NCI-H1436 treated with DMSO at 0.1 percent for 48 hours (cell line): ENCODE measurements around the gene PPP6R3.

Experiments used
- DNase-seq: peaks from one replicate; lab custom pipeline; 2025; lab: John Stamatoyannopoulos, UW

PPP6R3 gene

DNA sequence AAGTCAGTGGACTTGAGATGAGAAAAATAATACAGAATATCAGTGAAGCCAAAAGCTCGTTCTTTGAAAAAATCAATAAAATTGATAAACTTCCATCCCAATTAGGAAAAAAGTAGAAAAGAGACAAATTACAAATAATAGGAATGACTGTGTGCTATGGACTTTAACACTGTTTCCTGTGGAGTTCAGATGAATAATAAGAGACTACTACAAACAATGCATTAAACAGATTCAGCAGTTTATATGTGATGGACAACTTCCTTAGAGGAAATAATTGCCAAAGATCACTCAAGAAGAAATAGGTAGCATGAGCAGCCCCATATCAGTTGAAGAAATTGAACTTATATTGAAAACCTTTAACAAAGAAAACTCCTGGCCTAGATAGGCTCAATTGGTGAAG is 99.7 kb downstream of the PPP6R3 start:
- no peak for DNase-seq

DNA sequence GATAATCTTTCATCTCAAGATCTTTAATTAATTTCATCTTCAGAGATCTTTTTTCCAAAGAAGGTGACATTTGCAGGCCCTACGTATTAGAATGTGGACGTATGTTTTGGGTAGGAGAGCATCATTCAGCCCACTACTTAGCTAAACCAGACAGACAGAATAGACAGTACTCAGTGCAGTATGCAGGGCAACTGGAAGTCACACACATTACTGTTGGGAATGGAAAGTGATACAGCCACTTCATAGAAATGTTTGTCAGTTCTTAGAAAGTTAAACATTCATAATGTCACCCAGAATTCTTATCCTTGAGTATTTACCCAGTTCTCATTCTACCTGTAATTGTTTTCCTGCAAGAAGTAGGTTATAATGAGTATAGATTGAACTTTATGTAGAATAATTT is 102.9 kb downstream of the PPP6R3 start:
- no peak for DNase-seq

DNA sequence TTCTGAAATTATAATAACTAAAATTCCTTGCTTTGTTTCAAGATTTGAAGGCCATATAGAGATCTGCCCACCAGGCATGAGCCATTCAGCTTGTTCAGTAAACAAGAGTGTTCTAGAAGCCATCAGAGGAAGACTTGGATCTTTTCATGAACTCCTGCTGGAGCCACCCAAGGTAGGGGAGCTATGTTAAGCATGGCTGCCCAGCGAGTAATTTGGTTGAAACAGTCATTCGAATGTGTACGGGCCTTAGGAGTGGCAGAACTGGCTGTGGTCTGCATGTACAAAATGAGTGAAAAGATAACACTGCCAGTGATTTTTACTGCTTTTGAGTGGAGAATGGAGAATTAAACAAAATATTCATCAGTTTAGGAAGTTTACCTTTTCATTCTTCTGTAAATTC is 103.7 kb downstream of the PPP6R3 start:
- no peak for DNase-seq

DNA sequence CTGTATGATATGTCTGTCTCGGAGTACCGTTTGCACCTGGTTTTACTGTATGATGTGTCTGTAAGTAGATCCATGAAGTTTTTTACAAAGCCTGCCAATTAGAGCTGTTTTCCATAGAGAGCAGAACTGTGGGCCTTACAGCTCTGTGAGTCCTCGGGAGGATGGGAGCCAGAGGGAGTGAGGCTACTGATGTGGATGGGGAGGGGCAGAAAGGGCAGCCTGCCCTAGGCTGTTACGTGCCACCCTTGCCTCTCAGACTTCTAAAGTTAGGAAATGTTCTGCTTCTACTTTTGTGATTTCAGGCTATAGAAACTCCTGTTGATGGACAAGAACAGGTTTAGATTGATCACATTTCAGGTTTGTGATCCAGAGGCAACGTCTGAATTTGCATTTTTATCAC is 105.2 kb downstream of the PPP6R3 start:
- no peak for DNase-seq

DNA sequence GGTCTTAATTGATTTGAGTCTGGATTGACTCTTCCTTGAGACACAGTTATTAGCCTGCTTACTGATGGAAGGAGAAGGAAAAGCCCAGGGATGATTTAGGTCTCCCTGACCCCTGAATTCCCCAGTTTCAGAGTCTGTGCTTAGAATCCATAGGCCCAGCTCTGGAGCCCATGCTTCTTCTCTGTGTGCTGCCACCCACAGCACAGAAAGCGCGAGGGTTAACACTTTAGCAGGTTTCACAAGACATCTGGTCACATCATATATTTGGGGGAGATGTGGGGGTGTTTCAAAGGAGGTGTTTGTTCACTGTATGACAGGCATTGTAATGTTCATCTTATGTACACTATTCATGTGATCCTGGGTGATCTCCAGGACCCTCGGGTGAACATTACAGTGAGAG is 107.0 kb downstream of the PPP6R3 start:
- DNase-seq: no peak

DNA sequence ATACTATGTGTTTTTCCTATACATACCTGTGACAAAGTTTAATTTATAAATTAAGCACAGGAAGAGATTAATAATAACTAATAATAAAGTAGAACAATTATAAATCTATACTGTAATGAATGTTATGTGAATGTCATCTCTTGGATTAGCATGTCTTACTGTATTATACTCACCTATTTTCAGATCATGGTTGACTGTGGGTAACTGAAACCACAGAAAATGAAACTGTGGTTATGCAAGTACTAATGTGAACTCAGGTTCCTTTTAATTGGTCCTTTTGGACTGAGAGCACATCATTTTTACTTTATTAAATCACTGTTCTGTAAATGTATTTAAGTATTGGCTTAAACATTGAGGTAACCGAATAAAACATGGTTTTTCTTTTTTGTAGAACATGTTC is 108.8 kb downstream of the PPP6R3 start:
- no peak for DNase-seq

DNA sequence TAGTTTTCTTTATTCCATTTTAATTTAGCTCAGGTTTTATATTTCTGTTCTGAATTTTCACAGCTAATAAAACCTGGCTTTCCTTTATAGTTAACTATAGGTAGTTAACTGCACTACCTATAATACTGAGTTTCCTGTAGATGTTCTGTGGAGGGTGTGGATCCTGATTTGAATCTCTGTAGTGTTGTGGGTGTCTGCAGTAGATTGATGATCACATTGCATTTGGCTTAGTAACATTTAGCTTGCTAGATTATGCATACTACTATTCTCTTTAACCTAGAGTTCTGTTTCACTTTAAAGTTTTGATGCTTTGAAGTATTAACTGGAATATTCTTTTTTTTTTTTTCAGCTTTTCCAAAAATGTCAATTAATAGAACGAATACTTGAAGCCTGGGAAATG is 110.1 kb downstream of the PPP6R3 start:
- DNase-seq: no peak

DNA sequence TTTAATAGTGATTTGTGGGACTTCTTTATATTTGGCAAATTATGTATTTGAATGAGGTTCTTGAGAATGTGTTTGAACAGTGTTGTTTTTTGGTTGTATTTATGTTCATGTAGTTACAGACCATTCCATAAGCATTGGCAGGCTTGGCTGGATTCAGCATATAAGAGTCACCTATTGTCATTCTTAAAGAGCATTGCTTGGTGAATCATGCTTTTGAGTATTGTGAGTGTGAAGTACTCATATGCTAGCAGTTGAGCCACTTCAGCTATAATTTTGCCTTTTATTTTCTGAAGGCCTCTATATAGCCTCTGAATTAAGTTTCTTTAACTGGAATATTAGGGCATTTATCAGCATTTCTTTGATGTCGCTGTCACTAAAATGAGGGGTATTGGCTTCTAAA is 113.8 kb downstream of the PPP6R3 start:
- DNase-seq: no peak

DNA sequence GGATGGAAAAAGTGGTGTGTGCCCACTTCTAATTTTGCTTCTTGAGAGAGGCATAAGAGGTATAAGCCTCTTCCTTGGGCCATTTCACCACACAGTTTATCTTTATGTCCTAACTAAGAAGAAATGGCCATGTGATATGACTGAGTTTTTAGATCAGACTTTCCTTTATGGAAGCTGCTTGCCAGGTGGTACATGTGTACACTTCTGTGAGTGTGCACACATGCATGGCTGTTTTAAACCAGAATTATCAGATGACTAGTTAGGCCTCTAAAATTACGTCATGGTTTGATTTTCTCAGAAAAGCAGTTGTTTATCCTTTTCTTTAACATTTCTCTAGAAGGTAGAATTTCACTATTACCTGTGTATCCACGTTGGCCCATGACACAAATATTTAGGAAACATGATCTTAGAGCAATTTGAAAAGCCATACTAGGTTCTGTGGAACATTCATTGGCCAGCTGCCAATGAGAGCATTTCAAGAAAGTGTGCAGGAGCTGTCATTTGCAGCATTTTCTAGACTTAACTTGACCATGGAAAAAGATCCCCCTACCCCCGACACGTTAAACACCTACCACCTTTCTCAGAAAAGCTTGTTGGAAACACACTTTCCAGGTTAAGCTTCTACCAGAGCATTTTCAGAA is 114.6 kb downstream of the PPP6R3 start:
- DNase-seq: no peak

DNA sequence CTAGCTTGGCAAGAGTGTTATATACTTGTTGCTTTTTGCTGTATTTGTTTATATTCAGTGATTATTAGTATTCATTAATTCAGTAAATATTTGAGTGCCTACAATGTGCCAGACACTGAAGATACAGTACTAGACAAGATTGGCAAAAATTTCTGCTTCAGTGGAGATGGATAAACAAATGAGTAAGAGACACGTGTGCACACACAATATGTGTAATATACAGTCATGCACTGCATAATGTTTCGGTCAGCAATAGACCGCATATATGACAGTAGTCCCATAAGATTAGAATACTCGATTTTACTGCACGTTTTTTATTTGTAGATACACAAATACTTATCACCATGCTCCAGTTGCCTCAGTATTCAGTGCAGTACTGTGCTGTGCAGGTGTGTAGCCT is 118.9 kb downstream of the PPP6R3 start:
- DNase-seq: no peak

DNA sequence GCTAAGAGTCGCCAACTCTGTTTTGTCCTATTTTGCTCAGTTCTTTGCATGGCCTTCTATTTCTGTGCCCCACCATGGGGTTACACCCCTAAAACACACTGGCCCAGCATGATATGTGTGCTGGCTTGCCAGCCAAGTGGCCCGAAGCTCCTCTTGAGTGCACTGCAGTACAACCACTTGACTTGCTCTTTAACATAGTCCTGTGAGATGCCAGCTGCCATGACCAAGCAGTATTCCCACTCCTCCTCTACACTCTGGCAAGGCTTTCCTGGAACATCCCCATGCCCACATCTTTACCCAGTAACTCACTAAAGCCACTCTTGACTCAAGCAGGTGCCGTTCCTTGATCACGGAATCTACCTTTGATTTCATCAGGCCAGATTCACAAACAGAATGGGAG is 120.9 kb downstream of the PPP6R3 start:
- DNase-seq: no peak

DNA sequence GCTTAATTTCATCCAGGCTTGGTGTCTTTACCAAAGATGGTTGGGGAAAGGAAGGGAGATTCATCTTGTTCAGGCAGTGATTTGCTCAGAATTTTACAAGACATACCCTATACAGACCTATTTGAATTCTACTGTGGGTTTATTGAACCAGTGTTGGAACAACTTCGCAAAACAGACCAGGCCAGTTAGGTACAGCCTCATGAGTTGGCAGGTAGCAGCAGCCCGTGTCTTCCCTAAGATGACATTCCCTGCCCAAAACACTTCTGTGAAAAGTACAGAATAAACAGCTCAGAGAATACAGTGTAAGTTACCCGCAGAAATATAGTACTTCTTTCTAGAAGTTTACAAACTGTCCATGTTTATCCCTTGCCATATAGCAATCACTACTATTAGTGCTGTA is 121.3 kb downstream of the PPP6R3 start:
- no peak for DNase-seq

DNA sequence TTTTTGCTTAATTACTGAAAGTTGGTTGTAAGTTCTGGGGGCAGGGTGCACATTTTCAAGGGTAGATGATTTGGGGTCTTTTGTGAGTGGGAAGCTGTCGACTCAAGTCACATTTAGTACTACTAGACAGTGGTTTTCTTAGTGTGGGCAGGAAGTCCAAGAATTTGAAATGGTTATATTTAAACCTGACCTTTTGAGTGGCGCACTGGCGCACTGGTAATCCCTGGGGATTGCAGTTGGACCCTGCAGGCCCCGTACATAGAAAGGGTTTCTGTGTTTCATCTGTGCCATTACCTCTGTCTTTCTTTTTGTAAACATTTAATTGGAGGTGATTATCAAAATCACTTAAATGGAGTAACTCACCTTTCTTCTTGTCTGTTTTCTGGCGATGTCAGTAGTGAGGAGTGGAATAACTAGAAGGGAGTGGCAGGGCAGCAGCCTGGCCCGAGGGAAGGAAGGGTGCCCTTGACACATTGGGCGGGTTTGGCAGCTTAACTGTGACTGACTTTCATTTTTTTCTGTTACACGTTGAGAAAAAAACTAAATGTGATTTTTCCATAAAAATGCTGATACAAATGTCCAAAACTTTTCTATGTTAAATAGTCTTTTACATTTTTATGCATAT is 122.0 kb downstream of the PPP6R3 start:
- DNase-seq: no peak

DNA sequence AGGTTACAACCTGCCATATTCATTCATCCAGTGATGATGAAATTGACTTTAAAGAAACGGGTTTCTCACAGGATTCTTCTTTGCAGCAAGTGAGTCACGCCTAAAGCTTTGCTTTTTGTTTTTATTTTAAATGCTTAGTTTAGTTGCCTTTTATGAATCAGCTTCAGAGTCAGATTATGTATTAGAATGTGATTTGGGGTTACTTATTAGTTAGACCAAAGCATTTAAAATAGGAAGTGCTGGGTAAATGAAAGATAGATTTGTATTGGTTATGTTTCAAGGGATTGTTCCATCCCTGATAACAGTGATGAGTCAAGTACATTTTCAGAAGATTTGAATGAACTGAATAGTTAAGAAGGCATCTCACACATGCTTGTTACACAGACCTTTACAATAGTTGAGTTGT is 122.5 kb downstream of the PPP6R3 start:
- DNase-seq: no peak

DNA sequence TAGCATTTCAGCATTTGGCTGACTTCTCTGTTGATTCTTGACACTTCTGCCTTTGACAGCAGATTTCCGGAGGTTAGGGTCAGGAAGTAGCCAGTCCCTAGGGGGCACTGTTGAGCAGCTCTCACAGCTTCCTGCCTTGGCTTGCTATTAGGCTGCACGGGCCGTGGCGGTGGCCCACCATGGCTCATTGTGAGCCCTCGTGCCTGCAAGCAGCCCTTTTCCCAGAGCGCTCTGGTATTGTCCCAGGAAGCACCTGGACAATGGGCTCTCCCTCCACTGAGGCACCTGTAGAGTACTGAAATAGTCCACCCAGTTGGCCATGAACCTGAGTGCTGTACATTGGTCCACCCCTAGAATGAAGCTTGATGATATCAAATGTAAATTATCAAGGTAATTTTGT is 123.5 kb downstream of the PPP6R3 start:
- DNase-seq: no peak

DNA sequence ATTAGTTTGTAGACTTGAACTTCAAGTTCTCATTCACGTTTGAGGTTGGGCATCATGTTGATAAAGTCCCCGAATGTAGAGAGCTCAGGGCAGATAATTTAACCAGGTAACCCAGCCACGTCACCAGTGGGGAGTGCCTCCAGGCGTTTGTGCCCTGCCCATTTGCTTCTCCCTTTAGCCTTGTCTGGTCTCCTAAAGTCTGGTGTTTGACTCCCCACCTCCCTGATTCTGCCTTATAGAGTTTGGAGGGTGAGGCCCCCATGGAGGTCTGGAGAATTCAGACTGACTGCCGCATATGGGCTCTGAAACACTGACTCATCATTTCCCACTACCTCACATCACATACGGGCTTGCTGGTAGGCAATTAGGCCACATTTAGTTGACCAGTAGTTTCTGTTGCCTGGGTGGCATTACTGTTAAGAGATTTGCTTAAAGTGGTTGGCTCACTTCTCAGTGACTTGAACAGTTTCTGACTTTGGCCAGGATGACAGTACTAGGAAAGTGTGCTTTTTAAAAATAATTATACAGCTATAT is 124.5 kb downstream of the PPP6R3 start:
- no peak for DNase-seq

DNA sequence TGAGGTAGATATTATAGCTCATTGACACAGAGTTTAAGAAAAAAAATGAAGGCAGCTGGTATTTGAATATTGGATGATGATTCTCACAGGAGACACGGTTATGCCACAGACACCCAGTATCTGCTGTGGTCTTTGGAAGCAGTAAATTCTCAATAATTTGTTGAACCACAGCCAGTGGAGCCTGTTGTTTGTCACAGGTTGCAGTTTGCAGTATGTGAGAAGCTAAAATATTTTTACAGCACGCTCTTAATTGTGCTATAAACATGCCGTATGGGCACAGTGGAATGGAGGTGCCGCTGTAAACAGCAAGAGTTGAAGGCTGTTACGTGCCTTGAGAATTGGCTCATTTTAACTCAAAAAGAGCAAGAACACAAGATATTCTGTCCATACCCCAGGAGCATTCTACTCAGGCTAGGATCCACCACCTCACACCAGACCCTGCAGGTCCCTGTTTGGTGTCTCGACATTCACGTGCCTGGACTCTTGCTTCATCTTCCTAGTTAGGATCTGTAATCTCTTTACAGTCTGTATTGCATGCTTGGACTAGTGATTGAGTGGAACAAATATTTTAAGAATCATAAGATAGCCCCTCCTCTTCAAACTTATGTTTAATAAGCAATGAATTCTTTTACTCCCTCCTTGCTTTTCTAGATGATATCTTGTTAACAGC is 129.1 kb downstream of the PPP6R3 start:
- no peak for DNase-seq

DNA sequence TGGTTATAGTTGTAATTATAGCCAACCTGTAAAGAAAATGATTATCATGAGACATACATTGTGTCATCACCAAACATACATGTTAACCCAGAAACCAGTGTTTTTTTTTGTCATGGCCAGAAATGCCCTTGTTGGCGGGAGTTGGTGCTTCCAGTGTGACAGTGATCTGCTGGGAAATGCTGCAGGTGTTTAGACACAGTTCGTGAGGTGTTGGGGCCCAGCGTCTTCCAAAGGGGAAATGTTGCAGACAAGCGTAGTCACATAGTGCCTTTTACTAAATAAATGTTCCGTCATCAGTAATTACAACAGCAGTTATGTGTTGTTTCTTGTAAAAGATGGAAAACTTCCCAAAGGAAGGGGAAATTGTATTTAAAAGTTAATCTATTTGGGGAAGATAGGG is 131.2 kb downstream of the PPP6R3 start:
- no peak for DNase-seq

DNA sequence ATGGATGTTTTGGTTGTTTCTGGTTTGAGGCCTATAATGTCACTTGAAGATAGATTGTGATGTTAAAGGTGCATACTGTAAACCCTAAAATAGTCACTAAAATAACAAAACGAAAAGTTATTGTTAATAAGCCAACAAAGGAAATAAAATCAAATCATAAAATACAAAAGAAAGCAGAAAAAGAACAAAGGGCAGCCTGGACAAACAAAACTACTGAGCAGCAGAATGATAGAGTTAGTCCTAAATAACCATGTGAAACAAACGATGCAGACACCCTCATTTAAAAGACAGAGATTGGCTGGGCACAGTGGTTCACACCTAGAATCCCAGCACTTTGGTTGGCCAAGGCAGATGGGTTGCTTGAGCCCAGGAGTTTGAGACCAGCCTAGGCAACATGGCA is 132.9 kb downstream of the PPP6R3 start:
- DNase-seq: no peak

DNA sequence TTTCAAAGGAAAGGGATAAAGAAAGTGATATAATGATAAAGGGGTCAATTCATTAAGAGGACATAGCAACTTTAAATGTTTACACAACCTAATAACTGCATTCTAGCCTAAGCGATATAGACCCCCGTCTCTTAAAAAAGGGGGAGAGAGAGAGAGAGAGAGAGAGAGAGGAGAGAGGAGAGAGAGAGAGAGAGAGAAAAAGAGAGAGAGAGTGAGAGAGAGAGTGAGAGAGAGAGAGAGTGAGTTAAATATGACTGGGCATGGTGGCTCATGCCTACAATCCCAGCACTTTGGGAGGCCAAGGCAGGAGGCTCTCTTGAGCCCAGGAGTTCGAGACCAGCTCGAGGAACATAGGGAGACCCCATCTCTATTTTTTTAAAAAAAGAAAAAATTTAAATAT is 133.6 kb downstream of the PPP6R3 start:
- no peak for DNase-seq

DNA sequence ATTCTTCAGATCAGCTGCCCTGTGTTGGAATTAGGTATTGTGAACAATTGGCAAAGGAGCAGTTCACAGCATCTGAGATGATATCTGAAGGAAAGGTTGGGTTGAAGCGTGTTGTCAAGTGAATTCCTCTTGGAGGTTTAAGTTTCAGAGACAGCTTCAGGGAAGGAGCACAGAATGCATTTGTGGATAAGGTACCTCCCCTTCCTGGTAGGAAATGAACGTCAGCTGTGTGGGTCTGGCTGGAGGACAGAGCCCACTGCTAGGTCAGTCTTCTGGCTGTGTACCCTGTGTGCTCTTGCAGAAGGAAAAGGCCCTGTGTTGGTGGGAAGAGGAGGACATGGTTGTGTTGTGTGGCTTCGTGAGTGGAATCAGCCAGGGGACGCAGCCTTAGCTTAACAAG is 135.7 kb downstream of the PPP6R3 start:
- DNase-seq: no peak

DNA sequence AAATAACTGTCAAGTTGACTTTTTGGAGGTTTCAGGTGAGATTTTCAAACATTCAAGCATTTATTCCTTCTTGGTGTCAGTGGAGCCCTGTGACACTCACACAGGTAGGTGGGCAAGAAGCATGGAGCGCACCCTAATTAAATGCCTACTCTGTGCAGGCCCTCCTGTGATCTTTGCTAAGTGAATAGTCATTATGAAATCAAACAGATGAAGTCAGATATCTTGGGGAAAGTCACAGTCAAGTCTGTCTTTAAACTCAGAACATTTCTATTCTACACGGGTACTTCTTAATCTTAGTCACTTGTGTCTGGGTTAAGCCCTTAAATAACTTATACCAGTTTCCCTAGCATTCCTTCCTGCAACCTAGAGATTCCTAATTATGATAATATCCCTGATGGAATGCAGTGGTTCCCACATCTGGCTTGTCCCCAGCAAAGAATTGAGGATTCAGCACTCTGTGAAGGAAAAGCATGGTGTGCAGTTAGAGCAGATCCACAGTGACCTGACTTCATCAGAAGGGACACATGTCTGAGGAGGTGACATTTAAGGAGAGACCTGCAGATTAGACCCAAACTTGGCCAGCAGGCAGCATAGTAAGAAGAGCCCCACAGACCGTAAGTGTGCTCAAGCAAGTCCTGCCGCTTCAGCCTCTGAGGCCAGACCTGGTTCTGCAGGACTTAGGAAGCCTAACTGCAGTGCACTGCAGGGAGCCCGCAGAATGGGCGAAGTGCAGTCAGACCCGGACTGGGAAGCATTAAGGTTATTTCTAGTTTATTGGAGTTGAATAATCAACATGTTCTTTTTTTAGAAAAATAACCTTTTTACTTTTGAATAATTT is 138.5 kb downstream of the PPP6R3 start:
- no peak for DNase-seq

DNA sequence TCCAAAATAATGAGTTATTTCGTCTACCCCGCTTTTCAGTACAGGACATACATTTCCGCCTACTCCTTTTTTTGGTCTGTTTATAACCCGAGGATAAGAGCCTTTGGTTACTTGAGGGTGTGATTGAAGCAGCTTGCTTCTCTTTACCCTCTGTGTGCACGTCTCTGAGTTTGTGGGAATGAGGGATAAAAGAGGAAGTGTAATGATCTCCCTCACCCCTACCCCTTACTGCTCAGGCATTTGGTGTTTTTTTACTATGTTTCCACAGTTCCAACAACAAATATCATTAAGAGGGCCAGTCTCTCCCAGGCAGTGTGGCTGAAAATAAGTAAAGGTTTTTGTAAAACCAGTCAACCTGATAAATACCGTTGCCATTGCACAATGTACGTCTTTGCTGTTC is 140.6 kb downstream of the PPP6R3 start:
- DNase-seq: no peak
